ENCODE measurements around the gene TSKS. TPM values are rescaled to one million over a fixed set of nuclear protein-coding genes. Genes with fewer than 3 reads are reported as not detected.

TSKS gene
- polyA plus RNA-seq, 3 donors: 0.37 to 0.81 (median 0.51) TPM

- H3K4me3 Mint-ChIP-seq: no peak overlapping the region
- peak overlapping the region in 1 of 2 donors; percentile 61 for H3K27ac ChIP-seq (ENCODE audit: low read depth in 1 of 2, low read length in 2 of 2)
Measured at GRCh38 chr19:49806620-49806959, 43.5 kb upstream of the TSKS start.

GRCh38 chr19:49805822-49806619 lies 42.9 kb upstream of the TSKS start:
- peaks cover 43 to 52% of the 10 kb centered on the region in 2 donors for H3K36me3 Mint-ChIP-seq
- H3K4me2 ChIP-seq (replicated peaks; ENCODE audit: extremely low read depth, low read length, poor library complexity, severe bottlenecking): no peak overlapping the region
- H3K4me3 ChIP-seq (replicated peaks in 1 of 3; ENCODE audit: low read depth in 2 of 3, low read length in 3 of 3): no peak overlapping the region
- H2AFZ ChIP-seq (ENCODE audit: insufficient read depth, low read depth, low read length, poor library complexity, severe bottlenecking): no peak overlapping the region
- H3K79me2 ChIP-seq (ENCODE audit: insufficient read depth, low read length): no peaks in the 10 kb centered on the region
- H4K20me1 ChIP-seq (ENCODE audit: insufficient read depth, low read length): peaks cover 47% of the 10 kb centered on the region
- peaks cover 0 to 4% (median 0%) of the 10 kb centered on the region in 3 donors for H3K27me3 Mint-ChIP-seq (ENCODE audit: low read depth in 3 of 3)
- DNase-seq: no peak
- TF ChIP-seq, protein P1, sequence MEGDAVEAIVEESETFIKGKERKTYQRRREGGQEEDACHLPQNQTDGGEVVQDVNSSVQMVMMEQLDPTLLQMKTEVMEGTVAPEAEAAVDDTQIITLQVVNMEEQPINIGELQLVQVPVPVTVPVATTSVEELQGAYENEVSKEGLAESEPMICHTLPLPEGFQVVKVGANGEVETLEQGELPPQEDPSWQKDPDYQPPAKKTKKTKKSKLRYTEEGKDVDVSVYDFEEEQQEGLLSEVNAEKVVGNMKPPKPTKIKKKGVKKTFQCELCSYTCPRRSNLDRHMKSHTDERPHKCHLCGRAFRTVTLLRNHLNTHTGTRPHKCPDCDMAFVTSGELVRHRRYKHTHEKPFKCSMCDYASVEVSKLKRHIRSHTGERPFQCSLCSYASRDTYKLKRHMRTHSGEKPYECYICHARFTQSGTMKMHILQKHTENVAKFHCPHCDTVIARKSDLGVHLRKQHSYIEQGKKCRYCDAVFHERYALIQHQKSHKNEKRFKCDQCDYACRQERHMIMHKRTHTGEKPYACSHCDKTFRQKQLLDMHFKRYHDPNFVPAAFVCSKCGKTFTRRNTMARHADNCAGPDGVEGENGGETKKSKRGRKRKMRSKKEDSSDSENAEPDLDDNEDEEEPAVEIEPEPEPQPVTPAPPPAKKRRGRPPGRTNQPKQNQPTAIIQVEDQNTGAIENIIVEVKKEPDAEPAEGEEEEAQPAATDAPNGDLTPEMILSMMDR (IDR thresholded peaks at IDR 0.05): no peak
- H3K4me1 ChIP-seq (ENCODE audit: control insufficient read depth in 1 of 2, insufficient read depth in 2 of 2, low read length in 2 of 2): peaks cover 25 to 38% of the 10 kb centered on the region in 2 donors
- H3K27ac Mint-ChIP-seq: peak overlapping the region in 5 of 7 donors; percentile 10 to 64 (median 20)
- H3K9me3 ChIP-seq (replicated peaks in 1 of 2; ENCODE audit: control insufficient read depth in 1 of 2, insufficient read depth in 1 of 2, low read length in 2 of 2): no peaks in the 10 kb centered on the region
- peaks cover 33% of the 10 kb centered on the region for H3K4me1 Mint-ChIP-seq
- H3K27ac ChIP-seq (ENCODE audit: low read depth in 1 of 2, low read length in 2 of 2): peak overlapping the region in 1 of 2 donors; percentile 61
- no peaks in the 10 kb centered on the region for H3K27me3 ChIP-seq (ENCODE audit: control insufficient read depth in 2 of 2, insufficient read depth in 2 of 2, low read length in 2 of 2)
- WGBS (ENCODE audit: insufficient coverage): 90% methylated on average over 9 of the region's 20 CpGs
- peaks cover 44 to 60% of the 10 kb centered on the region in 2 donors for H3K36me3 ChIP-seq (replicated peaks in 1 of 2; ENCODE audit: control insufficient read depth in 1 of 2, insufficient read depth in 2 of 2, low read length in 2 of 2)
- no peaks in the 10 kb centered on the region for H3K9me3 Mint-ChIP-seq
- intact Hi-C loops (cut with micrococcal nuclease): loop anchor here in 1 of 2 donors (5.0 kb wide), 1 partner anchor 39 kb away; the partner anchor contains the start of gene AP2A1
- no peak overlapping the region for H3K9ac ChIP-seq (ENCODE audit: insufficient read depth, low read length, poor library complexity, severe bottlenecking)
- H3K4me3 Mint-ChIP-seq: no peak overlapping the region

More at GRCh38 chr19:49806620-49806959, 43.5 kb upstream of the TSKS start:
- Histone ChIP-seq H4K20me1 (ENCODE audit: insufficient read depth, low read length) (peaks cover 44% of the 10 kb centered on the region), H3K79me2 (ENCODE audit: insufficient read depth, low read length) (no peaks in the 10 kb centered on the region), H3K4me1 (ENCODE audit: control insufficient read depth in 1 of 2, insufficient read depth in 2 of 2, low read length in 2 of 2) (peaks cover 25 to 38% of the 10 kb centered on the region in 2 donors), H3K4me3 (replicated peaks in 1 of 3; ENCODE audit: low read depth in 2 of 3, low read length in 3 of 3) (no peak overlapping the region), H3K9me3 (replicated peaks in 1 of 2; ENCODE audit: control insufficient read depth in 1 of 2, insufficient read depth in 1 of 2, low read length in 2 of 2) (no peaks in the 10 kb centered on the region), H3K9ac (ENCODE audit: insufficient read depth, low read length, poor library complexity, severe bottlenecking) (no peak overlapping the region), H2AFZ (ENCODE audit: insufficient read depth, low read depth, low read length, poor library complexity, severe bottlenecking) (no peak overlapping the region), H3K27me3 (ENCODE audit: control insufficient read depth in 2 of 2, insufficient read depth in 2 of 2, low read length in 2 of 2) (no peaks in the 10 kb centered on the region), H3K36me3 (replicated peaks in 1 of 2; ENCODE audit: control insufficient read depth in 1 of 2, insufficient read depth in 2 of 2, low read length in 2 of 2) (peaks cover 41 to 54% of the 10 kb centered on the region in 2 donors), H3K4me2 (replicated peaks; ENCODE audit: extremely low read depth, low read length, poor library complexity, severe bottlenecking) (no peak overlapping the region)
- TF ChIP-seq, protein P1 (IDR thresholded peaks at IDR 0.05): no peak
- DNase-seq: no peak
- peaks cover 33% of the 10 kb centered on the region for H3K4me1 Mint-ChIP-seq
- peak overlapping the region in 5 of 7 donors; percentile 10 to 34 (median 18) for H3K27ac Mint-ChIP-seq
- intact Hi-C loops (cut with micrococcal nuclease): loop anchor here in 1 of 2 donors (5.0 kb wide), 1 partner anchor 39 kb away; the partner anchor contains the start of gene AP2A1
- 94% methylated on average over 7 of the region's 8 CpGs for WGBS (ENCODE audit: insufficient coverage)
- no peaks in the 10 kb centered on the region for H3K9me3 Mint-ChIP-seq
- H3K36me3 Mint-ChIP-seq: peaks cover 39 to 47% of the 10 kb centered on the region in 2 donors
- peaks cover 0 to 4% (median 0%) of the 10 kb centered on the region in 3 donors for H3K27me3 Mint-ChIP-seq (ENCODE audit: low read depth in 3 of 3)
